HK-2 (cell line): ENCODE data around the gene KCTD14.
"Not testable (repeated sequence)": the region's sequence is repeated elsewhere in the genome, so short reads cannot be mapped to it uniquely, and the experiment has no call there.

Source experiments
- DNase-seq: peaks from one replicate; pipeline ENCODE4 v3.0.0-alpha.2; 2018; ENCODE audit not compliant: unreplicated experiment

Gene KCTD14, protein sequence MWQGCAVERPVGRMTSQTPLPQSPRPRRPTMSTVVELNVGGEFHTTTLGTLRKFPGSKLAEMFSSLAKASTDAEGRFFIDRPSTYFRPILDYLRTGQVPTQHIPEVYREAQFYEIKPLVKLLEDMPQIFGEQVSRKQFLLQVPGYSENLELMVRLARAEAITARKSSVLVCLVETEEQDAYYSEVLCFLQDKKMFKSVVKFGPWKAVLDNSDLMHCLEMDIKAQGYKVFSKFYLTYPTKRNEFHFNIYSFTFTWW

DNA sequence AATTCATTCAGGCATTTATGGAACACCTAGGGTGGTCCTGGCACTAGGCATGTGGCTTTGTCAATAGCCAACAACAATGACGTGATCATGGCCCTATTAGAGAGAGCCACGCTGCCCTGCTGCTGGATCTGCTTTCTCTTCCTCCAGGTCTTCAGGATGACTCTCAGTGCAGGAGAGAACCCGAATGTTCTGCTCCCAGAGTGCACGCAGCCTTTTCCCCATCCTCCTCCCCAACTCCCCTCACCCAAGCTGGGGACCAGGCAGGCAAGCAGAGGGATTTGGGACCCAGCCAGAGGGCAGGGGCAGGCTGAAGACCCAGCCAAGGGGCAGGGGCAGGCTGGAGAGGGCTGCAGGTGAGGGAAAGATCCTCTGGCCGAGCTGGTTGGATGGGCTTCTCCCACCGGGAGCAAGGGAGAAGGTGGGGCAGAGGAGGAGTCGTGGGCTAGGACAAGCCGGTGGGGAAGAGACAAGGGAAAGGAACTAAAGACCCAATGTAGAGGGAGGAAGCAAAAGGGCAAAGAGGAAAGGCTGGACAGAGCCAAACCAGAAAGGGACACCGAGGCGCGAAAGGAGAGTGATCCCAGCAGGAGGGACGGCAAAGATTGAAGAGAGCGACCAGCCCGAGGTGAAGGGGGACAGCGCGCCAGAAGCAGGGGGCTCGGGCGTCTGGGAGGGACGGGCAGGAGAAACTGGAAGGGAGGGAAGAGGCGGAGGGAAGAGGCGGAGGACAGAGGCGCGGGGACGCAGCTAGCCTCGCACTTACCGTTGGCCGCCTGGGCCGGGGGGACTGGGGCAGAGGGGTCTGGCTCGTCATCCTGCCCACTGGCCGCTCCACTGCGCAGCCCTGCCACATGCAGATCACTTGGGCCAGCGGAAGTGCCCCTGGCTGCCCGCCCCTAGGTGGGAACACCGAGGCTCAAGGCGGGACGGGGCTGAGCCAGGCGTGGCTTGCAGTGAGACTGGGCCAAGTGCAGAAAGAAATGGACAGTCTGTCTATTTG, at the start of gene KCTD14:
TSS of gene KCTD14 (minus strand) at position 880 of the 1,000 bp plus-strand sequence. CDS start at position 853, 27 bp downstream.
- DNase-seq: peak; percentile 70

DNA sequence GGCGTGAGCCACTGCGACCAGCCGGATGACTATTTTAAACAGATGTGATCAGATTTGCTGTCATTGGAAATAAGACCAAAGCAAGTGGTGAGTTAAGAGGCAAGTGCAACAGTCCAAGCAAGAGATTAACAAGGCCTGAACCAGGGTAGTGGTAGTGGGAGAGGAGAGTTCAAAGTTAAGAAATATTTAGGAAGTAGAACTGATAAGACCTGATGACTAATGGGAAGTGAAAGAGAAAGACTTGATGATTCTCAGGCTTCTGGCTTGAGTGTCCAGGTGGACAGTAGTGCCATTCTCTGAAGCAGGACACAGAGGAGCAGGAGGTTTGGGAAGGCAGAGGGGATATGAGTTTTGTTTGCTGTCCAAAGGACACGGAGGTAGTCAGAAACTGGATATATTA, 49.4 kb upstream of the KCTD14 start:
- DNase-seq: no peak

DNA sequence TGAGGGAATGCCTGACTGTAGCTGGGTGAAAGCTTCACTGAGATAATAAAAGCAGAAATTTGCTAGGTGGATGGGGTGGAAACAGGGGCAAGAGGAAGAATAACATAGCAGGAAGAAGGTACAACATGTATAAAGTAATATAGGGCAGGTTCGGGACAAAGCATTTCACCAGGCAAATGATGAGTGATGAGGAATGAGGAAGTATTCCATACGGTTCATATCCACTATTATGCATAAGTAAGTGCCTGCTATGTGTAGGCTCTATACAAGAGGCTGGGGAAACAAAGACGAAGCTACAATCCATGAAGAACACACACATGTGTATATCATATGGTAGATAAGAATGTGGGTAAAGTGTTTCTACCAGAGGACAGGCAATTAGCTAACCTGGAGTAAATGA, 48.6 kb upstream of the KCTD14 start:
- DNase-seq: no peak

DNA sequence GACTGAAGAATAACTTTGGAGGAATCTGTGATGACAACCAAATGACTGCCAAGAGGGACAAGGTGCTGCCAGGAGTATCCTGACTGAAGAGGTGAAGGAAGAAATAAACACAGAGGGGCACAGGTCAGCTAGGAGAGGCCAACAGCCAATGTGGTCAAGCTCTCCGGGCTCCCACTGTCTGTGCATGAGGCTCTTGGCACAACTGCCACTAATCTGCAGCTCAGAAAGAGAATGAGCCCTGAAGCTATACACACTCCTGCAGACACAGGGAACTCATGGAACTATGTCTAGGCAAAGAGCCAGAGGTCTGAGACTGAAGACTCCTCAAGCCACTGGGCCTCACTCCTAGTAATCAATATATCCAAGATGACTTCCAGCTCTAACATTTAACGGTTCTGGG, 47.5 kb upstream of the KCTD14 start:
- DNase-seq: no peak

DNA sequence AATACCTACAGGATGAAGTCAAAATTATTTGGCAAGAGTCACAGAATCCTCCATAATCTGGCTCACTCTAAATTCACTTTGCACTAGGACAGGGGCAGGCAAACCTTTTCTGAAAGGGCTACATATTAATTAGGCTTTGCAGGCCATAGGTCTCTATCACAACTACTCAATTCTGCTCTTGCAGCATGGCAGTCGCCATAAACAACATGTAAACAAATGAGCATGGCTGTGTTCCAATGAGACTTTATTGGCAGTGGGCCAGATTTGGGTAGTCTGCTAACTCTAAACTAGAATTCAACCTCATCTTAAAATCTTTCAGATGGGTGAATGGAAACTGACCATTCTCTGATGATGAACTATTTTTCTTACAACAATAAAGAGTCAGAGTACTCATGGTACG, 46.4 kb upstream of the KCTD14 start:
- DNase-seq: no peak

DNA sequence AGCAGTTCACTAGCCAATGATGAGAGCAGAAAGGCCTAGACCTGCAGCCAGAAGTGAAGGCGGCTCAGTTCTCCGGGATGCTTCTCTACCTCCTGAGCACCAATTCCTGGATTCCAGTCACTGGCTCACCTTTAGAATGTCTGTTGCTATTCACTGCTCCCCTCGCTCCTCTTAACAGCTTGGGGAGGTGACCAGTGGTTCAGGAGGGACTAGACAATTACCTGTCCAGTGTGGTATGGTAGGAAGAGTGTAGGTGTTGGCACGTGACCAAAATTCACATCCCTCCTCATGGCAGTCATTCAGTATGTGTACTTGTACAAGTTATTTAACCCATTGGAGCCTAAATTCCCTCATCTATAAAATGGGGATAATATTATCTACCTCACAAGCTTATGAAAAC, 44.6 kb upstream of the KCTD14 start:
- DNase-seq: no peak

DNA sequence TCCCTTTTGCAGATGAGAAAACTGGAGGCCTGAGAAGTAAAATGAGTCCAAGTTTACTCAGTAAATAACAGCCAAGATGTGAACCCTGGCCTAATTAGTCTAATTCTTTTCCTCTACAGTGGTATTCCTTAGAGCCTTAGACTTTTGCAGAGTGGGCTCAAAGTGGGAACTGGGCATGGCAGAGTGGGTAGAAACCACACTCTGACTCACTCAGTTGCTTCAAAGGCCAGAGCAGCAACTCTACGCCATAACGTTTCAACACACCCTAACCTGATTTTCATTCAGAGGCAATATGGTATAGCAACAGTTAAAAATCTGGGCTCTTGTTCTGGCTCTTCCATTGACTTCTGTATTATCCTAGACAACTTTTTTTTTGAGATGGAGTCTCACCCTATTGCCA, 43.4 kb upstream of the KCTD14 start:
- DNase-seq: no peak

DNA sequence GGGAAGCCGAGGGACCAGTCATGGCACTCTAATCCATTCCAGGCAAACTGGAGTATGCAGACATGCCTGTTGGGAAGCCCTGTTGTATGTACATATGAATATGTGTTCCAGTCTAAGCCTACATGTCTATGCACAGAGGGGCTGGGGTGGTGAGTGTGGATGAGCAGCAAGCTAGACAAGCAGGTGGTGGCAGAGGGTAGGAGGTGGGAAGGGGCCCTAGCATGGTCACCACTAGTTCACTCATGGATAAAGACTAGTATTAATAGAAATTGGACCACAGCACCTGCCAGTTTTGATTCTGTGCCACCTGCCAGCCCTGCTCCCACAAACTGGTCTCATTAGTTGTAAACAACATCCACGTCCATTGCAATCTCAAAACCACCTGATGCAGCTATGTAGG, 42.1 kb upstream of the KCTD14 start:
- DNase-seq: no peak

DNA sequence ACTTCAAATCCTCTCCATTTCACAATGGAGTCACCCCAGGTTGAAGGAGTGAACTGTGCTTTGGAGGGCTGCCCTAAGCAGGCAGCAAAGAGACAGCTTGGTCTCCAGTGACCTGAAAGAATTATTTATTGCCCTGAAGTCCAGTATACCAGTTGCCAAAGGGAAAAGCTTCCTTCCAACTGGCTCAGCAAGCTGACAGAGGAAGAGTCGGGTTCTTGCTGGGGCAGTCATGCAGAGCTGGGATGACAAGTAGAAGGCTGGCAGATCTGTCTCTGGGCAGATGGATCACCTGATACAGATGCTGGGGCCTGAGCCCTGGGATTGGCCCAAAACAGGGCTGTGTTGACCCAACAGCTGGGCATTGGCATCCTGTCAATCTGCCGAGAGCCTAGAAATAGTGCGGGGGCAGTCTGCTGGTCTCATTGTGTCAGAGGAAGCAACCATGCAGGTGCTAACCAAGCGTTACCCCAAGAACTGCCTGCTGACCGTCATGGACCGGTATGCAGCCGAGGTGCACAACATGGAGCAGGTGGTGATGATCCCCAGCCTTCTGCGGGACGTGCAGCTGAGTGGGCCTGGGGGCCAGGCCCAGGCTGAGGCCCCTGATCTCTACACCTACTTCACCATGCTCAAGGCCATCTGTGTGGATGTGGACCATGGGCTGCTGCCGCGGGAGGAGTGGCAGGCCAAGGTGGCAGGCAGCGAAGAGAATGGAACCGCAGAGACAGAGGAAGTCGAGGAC, 40.5 kb upstream of the KCTD14 start, which contains the start of gene THRSP:
TSS of gene THRSP (plus strand) at position 422 of the 742 bp plus-strand sequence. CDS start at position 443, 21 bp downstream.
- no peak for DNase-seq

DNA sequence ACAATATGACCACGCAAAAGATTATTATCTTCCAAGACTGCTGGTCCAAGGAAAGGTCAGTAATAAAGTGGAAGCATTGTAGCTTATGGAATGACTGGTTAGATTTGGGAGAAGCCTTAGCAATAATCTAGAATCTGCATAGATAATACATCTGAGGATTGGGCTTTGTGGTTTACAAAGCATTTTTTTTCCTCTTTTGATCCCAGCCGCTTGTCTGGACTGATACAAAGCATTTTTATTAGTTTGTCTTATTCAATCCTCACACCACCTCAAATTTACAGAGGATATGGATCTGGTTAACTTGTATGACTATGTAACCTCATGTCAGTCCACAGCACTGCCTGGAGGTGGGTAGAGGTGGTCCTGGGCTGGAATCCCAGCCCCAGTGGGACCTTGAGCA, 39.6 kb upstream of the KCTD14 start:
- no peak for DNase-seq

DNA sequence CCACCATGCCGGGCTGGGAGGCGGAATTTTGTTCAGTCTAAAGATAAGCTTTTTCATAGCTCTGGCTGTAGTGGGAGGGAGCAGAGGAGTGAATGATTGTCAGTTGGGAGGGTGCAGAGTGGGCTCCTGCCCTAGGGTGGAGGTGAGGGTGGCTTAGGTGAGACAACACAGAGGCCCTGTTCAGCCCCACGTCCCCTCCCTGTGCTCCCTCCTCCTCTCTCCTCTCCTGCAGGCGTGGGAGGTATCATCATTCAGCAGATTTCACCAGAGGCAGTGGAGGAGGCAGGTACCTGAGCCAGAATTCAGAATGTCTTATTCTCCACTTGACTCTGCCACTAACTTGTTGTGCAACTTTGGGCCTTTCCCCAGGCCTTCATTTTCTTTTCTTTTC, 38.8 kb upstream of the KCTD14 start:
- DNase-seq: no peak

DNA sequence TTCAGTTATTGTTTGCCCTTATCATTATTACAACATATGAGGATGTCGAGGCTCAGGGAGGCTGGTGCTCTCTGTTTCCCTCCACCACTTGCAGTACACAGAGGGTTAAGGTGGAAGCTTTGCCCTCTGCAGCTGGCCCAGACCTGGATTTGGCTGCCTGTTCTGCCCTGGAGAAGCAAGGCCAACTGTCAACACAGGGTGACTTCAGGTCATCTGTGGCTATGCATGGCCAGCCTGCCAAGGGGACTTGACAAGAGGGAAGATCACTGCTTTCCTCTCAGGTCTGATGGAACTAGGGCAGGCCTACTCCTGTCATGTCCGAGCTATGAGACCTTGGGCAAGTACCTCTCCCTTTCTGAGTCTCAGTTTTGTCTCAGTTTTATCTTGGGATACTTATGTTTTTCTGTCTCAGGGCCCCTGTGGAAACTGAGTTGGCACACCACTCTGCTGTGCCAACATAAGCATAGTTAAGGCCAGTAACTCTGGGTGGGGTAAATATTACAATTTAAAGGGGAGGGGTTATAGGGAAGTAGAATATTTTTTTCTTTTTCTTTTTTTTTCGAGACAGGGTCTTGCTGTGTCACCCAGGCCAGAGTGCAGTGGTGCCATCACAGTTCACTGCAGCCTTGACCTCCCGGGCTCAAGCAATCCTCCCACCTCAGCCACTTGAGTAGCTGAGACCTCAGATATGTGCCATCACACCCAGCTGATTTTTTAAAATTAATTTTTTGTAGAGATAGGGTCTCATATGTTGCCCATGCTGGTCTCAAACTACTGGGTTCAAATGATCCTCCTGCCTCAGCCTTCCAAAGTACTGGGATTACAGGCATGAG, 38.2 kb upstream of the KCTD14 start:
- DNase-seq: no peak

DNA sequence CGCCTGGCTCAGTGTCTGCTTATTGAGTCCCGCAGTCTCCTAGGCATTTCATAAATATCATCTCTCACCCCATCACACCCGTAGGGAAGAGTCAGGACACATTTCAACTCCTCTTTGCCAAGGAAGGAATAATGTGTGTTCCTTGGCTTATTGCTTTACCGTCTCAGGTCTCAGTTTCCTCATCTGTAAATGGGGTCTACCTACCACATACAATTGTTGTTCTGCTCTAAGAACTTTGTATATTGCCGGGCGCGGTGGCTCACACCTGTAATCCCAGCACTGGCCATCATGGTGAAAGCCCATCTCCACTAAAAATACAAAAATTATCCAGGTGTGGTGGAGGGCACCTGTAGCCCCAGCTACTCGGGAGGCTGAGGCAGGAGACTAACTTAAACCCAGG, 37.5 kb upstream of the KCTD14 start:
- DNase-seq: no peak

DNA sequence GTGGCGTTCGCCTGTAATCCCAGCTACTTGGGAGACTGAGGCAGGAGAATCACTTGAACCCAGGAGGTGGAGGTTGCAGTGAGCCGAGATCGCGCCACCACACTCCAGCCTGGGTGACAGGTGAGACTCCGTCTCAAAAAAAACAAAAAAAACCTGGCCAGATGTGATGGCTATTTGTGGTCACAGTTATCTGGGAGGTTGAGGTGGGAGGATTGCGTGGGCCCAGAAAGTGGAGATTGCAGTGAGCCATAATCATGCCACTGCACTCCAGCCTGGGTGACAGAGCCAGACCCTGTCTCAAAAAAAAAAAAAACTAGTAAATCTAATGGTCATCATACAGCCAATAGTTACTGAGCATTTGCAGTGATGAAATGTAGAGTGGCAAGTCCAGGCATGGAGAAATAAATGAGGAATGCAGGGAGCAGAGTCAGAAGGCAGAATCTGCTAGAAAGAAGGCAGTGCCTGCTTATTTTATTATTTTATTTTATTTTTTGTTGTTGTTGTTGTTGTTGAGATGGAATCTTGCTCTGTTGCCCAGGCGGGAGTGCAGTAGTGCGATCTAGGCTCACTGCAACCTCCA, 36.8 kb upstream of the KCTD14 start:
- DNase-seq: not testable (repeated sequence)

DNA sequence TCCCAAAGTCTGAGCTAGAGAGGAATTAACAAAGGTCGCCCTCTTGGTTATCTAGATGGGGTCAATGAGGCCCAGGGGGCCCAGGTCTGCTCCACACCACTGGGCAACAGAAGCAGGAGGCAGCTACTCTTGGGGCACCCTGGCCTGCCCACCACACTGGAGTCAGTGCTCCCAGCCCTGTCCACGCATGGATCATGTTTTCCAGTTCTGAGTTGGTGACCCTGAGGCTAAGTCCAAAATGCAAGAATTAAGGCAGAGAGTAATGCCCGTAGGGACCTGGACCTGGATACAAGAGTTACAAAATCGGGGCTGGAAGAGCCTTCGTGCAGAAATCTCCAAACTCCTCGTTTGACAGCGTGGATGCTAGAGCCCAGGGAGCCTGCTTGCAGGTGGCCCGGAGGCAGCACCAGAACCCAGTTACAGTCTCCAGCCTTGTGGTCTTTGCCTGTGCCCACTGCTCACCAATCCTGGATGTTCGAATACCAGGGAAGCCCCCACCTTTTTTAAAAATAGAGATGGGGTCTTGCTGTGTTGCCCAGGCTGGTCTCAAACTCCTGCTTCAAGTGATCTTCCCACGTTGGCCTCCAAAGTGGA, 34.5 kb upstream of the KCTD14 start:
- no peak for DNase-seq

DNA sequence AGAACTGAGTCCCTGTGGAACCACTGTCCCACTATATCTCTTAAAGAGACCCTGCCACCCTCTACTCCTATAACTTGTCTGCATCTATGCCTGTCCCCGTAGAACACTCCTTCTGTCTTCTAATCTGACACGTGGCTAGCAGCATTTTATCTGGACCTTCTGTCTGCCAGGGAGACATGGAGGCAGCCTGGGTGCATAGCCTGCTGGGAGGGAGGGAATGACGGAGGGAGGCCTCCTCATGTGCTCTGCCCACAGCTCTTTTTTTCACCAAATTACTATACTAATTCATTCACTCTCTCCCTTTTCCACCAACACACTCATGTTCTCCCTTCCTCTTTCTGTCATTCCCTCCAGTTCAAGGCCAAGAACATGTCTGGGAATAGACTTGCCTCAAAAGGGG, 33.0 kb upstream of the KCTD14 start:
- DNase-seq: no peak

DNA sequence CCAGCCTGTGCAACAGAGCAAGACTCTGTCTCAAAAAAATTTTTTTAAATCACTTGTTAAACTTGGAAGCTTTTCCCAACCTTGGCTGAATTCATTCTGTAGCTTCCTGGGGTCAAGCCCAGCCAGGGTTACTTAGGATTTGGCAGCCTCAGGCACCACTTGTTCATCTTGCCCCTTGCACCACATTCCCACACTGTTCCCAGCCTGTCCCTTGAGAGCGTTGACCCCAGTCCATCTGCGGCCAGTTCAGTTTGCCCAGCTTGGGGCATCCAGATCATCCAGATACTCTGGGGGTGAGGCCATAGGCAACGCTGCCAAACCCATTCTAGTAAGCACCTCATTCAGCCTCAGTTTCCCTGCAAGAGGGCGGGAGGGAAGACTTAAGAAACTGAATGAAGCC, 31.9 kb upstream of the KCTD14 start:
- DNase-seq: no peak

DNA sequence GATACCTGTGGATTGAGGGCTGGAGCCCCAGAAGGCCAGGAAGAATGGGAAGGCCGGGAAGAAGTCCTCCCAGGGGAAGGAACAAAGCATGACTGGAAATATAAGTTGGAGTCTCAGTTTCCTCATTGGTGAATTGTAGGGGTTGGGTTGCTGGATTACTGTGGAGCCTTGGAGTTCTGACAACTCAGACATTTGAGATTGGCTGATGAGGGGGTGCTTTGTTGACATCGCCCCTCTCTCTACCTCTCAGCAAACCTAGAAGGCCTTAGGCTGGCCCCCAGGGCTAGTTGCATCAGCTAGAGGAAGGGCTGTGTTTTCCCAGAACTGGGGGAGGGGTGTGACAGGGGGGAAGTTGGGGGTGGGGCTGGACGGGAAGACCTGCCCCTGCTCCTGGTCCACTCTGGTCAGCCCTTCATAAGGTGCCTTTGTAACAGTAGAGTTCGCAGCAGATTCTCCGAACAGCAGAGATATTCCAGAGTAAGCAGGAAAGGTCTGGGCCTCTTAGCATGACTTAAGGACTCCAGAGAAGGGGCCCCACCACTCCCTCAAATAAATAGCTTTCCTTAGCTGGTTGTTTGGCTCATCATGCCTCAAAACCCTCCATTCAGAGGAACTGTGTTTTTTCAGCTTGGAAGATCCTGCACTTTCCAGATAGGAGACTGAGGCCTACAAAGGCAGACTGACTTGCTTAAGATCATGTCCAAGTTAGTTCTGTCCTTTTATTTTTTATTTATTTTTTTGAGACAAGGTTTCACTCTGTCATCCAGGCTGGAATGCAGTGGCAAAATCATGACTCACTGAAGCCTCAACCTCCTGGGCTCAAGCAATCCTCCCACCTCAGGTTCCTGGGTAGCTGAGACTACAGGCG, 28.1 kb upstream of the KCTD14 start:
- peak; percentile 26 for DNase-seq

DNA sequence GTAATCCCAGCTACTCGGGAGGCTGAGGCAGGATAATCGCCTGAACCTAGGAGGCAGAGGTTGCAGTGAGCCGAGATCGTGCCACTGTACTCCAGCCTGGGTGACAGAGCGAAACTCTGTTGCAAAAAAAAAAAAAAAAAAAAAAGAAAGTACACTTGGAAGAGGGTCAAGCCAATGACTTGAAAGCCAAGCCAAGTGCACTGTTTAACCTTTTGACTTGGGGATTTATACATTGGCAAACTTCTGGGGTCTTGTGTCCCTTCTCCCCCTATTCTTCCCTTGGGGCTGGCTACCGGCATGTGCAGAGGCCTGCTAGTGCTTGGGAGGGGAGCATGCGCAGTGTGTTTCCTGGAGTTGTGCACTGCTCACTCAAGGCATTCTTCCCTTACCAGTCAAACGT, 26.3 kb upstream of the KCTD14 start:
- DNase-seq: no peak

DNA sequence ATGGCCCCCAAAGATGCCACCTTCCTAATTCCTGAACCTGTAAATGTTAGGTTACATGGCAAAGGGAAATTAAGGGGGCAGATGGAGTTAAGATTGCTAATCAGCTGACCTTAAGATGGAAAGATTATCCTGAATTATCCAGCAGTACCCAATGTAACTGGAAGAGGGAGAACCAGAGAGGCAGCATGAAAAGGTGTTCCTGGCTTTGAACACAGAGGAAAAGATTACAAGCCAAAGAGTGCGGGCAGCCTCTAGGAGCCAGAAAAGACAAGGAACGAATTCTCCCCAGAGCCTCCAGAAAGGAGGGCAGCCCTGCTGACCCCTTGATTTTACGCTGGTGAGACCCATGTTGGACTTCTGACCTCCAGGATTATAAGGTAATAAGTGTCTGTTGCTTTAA, 25.5 kb upstream of the KCTD14 start:
- no peak for DNase-seq
